CD4-positive, alpha-beta T cell treated with Interleukin-12 subunit alpha and Interleukin-12 subunit beta, for 1 hour (primary cell): ENCODE measurements around the gene ADNP2.

Experiments used
- DNase-seq: peaks from one replicate; pipeline ENCODE4 v3.0.0-alpha.2; 2020

ADNP2 gene, protein sequence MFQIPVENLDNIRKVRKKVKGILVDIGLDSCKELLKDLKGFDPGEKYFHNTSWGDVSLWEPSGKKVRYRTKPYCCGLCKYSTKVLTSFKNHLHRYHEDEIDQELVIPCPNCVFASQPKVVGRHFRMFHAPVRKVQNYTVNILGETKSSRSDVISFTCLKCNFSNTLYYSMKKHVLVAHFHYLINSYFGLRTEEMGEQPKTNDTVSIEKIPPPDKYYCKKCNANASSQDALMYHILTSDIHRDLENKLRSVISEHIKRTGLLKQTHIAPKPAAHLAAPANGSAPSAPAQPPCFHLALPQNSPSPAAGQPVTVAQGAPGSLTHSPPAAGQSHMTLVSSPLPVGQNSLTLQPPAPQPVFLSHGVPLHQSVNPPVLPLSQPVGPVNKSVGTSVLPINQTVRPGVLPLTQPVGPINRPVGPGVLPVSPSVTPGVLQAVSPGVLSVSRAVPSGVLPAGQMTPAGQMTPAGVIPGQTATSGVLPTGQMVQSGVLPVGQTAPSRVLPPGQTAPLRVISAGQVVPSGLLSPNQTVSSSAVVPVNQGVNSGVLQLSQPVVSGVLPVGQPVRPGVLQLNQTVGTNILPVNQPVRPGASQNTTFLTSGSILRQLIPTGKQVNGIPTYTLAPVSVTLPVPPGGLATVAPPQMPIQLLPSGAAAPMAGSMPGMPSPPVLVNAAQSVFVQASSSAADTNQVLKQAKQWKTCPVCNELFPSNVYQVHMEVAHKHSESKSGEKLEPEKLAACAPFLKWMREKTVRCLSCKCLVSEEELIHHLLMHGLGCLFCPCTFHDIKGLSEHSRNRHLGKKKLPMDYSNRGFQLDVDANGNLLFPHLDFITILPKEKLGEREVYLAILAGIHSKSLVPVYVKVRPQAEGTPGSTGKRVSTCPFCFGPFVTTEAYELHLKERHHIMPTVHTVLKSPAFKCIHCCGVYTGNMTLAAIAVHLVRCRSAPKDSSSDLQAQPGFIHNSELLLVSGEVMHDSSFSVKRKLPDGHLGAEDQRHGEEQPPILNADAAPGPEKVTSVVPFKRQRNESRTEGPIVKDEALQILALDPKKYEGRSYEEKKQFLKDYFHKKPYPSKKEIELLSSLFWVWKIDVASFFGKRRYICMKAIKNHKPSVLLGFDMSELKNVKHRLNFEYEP

DNA sequence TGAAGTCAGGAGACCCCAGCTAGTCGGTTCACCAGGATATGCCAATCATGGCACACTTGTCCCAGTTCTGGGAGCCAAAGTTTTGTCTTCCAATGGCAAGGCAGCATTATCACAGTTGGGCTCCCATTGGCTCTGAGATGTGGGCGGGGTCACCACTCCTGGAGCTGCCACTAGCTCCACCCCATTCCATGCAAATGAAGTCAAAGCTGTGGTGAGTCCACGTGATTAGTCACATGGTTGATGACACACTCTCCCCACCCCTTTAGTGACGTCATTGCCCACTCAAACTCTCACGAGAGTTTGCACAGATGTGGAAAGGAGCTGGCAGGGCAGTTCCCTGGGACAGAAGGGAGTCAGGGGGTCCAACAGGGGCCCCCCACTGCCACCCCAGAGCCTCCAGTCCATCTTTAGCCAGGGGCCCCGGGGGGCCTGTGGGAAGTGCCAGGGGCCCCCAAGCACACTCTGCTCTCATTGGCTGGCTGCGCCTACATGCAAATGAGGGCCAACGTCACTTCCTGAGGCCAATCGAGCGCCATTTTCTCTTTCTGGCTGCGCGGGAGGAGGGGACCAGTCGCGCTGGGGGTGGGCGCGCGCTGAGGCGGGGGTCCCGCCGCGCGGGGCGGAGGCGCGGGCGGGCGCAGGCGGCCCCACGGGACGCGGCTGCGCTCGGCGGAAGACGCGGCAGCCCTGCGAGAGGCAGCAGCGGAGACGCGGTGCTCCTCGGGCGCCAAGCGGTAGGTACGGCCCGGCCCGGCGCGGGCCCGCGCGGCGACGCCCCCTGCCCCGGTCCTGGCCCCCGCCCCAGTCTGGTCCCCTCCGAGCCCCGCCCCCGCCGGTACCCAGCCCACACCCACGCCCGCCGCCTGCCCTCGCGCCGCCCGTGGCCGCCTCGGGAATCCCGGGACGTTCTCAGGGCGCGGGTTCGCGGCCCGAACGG lies at the start of gene ADNP2:
Gene ADNP2 (plus strand): TSS at position 524 of the 937 bp plus-strand sequence. CDS start 8,281 bp downstream, outside the sequence.
- DNase-seq = peak; percentile 93

DNA sequence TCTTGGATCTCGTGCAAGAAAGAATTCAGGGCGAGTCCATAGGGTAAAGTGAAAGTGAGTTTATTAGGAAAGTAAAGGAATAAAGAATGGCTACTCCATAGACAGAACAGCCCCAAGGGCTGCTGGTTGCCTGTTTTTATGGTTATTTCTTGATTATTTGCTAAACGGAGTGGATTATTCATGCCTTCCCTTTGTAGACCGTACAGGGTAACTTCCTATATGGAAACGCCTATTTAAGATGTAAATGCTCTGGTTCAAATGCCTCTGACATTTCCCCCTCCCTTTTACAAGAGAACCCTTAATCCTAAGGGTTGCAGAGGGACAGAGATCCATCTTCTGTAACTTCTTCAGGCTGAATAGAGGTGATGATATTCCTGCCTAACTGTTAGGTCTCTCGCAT lies 49.1 kb upstream of the ADNP2 start:
- no peak for DNase-seq

DNA sequence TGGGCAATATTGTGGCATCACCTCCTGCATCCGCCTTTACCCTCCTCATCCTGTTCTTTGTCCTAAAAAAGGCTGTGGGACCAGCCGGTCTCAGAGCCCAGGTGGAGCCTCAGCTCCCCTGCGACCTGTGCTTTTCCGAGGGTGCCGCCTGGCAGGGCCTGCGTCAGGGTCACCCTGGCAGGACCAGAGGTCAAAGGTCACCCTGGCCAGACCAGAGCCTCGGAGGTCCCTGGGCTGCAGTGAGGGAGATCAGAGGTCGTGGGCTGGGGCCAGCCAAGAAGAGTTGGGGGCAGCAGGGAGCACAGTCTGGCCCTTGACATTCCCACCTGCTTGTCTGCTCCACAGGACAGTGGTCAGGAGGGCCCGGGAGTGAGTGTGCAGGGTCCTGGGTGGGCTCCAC lies 43.4 kb upstream of the ADNP2 start:
- DNase-seq = no peak

DNA sequence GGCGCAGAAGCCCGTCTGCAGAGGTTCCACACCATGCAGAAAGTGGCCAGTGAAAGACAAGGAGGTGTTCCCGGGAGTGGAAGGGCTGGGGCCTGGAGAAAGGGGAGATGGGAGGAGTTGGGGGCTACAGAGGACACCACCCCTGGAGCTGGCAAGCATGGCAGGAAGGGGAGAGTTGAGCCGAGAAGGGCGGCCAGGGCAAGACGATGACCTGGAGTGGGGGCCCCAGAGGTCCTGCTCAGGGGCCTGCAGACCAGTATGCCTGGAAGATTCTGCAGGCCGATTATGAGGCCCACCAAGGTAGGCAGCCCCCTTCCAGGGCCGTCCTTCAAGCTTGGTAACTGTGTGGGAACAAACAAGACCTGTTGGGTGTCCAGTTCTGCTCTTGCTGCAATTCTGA lies 41.7 kb upstream of the ADNP2 start:
- no peak for DNase-seq

DNA sequence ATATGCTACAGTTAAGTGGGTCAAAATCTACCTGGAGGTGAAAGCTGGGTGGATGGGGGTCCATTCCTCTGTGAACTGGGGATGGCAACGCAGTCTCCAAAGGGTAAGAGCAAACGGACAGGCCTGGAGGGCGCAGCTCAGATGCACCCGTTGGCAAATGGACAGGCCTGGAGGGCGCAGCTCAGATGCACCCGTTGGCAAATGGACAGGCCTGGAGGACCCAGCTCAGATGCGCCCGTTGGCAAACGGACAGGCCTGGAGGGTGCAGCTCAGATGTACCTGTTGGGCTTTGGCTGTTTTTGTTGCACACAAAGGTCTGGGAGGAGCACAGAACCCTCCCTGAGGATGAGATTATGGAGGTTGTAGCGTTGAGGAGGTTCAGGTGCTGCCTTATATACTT lies 41.2 kb upstream of the ADNP2 start:
- no peak for DNase-seq

DNA sequence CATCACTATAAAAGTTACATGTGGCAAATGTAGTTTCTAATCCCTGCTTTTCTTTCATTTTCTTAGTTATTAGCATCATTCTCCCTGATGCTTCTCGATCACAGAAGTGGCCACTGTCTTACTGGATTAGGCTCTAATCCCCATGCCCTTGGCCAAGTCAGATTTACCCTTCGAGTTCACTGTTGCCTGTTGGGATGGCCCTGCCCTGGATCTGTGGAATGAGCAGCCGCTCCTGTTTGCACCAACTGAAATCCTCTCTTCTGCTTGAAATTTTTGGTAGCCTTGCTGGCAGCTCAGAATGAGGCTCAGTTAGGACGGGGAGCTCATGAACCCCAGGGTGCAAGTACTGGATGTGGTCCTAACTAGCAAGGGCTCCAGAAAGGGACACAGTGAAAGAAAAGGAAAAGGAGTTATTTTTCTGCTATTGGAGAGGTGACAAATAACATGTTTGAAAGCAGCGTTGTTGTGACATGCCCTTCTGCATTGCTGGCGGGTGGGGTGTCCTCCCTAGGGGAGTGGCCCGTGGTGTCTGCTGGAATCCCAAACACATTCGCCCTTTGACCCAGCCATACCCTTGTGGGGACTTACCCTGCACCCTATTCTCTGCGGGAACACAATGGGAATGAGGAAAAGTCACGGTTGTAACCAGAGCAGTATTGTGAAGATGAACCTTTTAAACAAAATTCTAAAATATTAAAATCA lies 40.3 kb upstream of the ADNP2 start:
- DNase-seq = no peak

DNA sequence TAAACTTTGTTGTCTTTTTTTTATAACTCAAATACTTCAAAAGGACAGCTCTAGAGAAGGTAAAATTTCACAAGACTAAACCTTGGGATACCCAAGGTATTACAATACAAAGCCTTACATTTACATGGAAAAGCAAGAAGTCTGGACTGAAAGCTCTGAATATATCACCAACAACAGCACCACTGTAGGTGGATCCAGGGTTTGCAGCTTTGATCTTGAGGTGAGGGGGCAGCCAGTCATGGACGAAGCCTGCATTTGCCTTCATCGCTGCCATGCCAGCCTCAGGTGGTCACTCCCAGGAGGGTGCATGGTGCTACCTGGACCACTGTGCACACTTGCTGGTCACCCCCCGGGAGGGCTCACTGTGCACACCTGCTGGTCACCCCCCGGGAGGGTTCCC lies 38.2 kb upstream of the ADNP2 start:
- no peak for DNase-seq

GRCh38 chr18:80074183-80074582 lies 34.9 kb upstream of the ADNP2 start:
- DNase-seq = no peak

GRCh38 chr18:80074697-80075096 lies 34.4 kb upstream of the ADNP2 start:
- DNase-seq = no peak

DNA sequence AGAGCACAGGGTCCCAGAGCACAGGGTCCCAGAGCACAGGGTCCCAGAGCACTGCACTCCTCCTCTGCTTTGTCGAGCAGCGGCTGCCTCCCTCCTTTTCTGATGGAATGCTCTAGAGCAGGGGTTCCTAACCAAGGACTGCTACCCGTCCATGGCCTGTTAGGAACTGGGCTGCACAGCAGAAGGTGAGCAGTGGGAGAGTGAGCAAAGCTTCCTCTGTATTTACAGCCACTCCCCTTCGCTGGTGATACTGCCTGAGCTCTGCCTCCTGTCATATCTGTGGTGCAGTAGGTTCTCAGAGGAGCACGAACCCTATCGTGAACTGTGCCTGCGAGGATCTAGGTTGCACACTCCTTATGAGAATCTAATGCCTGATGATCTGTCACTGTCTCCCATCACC lies 33.1 kb upstream of the ADNP2 start:
- no peak for DNase-seq

DNA sequence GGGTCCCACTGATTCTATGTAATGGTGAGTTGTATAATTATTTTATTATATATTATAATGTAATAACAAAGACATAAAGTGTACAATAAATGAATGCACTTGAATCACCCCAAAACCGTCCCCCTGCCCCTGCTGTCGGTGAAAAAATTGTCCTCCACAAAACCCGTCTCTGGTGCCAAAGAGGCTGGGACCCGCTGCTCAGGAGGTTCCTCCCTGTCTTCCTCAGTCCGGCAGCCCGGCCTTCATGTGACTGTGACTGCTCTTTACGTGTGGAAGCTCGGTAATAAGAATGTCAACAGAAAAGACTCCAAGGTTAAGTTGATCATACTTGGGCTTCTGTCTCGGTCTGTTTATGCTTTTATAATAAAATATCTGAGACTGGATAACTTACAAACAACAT lies 32.7 kb upstream of the ADNP2 start:
- no peak for DNase-seq

DNA sequence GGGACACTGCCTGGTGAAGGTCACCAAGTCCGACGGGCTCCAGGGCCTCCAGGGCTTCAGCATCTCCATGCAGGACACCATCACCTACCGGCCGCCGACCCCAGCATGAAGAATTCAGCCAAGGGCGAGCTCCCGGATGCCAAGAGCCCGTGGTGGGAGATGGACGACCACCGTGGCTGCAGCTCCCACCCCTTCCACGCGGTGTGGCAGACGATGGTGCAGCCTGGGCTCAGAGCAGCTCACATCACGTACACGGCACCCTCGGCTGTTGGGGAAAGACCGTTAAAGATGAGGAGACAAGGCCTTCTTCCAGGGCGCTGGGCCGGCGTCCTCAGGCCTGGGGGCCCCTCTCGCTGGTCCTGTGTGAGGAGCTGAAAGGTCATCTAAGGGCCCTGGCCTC lies 31.2 kb upstream of the ADNP2 start:
- DNase-seq = no peak

DNA sequence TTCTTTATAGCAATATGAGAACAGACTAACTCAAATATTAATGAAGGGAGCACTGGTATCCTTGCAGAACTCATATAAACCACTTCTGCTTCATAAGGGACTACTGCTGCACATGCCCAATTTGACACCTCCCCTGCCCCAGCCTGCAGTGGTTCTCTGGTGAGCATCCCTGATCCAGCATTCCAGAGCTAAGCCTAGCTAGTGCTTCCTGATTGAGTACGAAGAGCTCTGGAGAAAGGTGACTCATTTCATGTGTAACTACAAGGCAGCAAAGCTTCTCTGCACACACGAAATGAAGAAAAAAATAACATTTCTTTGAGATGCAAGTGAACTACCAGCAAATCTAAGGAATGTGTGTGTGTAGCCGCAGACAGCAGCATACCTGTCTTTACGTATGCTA lies 22.8 kb upstream of the ADNP2 start:
- no peak for DNase-seq

DNA sequence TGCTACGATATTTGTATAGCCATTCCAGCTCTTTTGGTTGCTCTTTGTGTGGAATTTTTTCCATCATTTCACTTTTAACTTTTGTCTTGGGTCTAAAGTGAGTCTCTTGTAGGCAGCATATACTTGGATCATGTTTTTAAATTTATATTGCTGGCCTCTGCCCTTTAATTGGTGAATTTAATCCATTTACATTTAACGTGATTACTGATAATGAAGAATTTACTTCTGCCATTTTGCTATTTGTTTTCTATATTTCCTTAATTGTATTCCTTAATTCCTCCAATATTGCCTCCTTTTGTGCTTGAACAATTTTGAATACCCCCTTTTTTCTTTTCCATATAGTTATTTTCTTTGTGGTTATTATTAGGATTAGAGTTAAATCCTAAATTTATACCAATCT lies 21.0 kb upstream of the ADNP2 start:
- DNase-seq = no peak

GRCh38 chr18:80088823-80089222 lies 20.2 kb upstream of the ADNP2 start:
- no peak for DNase-seq

DNA sequence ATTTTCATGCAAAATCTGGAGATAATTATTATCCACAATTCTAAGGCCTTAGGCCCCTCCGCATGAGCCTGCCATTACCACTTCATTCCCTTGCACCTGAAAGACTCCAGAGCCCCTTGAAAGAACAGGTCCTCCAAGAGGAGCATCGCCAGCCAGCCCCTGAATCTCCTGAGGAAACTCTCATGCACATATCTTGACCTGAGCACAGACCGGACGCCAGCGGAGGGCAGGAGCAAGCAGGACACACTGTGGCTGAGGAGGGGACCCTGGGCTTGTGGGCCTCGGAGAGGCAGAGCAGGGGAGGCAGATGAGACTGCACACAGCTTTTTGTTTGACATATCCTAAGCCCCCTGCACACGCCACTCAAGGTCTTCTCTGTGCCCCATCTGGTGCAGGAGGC lies 13.6 kb upstream of the ADNP2 start:
- DNase-seq = no peak

GRCh38 chr18:80096032-80096565 lies 13.0 kb upstream of the ADNP2 start:
- no peak for DNase-seq

DNA sequence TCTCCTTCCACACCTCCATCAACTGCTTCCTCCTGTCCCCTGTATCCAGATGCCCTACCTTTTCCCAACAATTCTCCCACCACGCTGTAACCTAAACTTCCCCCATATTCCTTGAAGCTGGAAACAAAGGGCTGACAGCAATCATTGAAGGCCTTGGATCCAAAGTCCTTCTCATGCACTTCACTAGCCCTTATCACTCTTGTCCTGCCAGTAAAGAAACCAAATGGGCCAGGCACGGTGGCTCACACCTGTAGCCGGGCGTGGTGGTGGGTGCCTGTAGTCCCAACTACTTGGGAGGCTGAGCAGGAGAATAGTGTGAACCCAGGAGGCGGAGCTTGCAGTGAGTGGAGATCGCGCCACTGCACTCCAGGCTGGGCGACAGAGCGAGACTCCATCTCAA lies 11.9 kb upstream of the ADNP2 start:
- DNase-seq = no peak

- no peak for DNase-seq
These were observed 5.8 kb upstream of the ADNP2 start for GRCh38 chr18:80103231-80103630.

GRCh38 chr18:80104364-80104779 lies 4.7 kb upstream of the ADNP2 start:
- no peak for DNase-seq

GRCh38 chr18:80105369-80106167 lies 3.5 kb upstream of the ADNP2 start:
- no peak for DNase-seq
